Thoracic aorta (tissue), 2 donors: ENCODE results near the gene THAP6. TPM values are rescaled to one million over a fixed set of nuclear protein-coding genes. Genes with fewer than 3 reads are reported as not detected.

Experiments
- ATAC-seq: fragments of 150-250 bp; one replicate; pipeline ENCODE4 v1.8.0; 2017; ENCODE audit warnings: low read depth; ENCODE audit not compliant: insufficient number of reproducible peaks, low FRiP score
- DNase-seq: peaks from one replicate; pipeline ENCODE4 v3.0.0-alpha.2; 2020; ENCODE audit warnings: low spot score
- H3K27ac ChIP-seq, 2 donors: fragments of 200-600 bp; sonication (generic); 1 replicate in 1 of 2; 2 replicates in 1 of 2; pipeline ENCODE4 v1.5.1; 2016; ENCODE audit warnings: mild to moderate bottlenecking in 2 of 2, moderate library complexity in 2 of 2
- H3K27me3 ChIP-seq: fragments of 200-600 bp; sonication (generic); replicated peaks from 2 replicates; pipeline ENCODE4 v1.6.0; 2016; ENCODE audit warnings: mild to moderate bottlenecking; ENCODE audit not compliant: insufficient read depth
- H3K36me3 ChIP-seq: fragments of 200-600 bp; sonication (generic); one replicate; pipeline ENCODE4 v1.5.1; 2016
- H3K4me1 ChIP-seq, 2 donors: fragments of 200-600 bp; sonication (generic); 1 replicate in 1 of 2; 2 replicates in 1 of 2; pipeline versions ENCODE4 v1.5.1 to v1.6.0; 2016; ENCODE audit warnings: low read depth in 2 of 2, mild to moderate bottlenecking in 1 of 2; ENCODE audit not compliant: control insufficient read depth in 1 of 2
- H3K4me3 ChIP-seq: fragments of 200-600 bp; sonication (generic); 2 replicates; pipeline ENCODE4 v1.5.1; 2016; ENCODE audit warnings: mild to moderate bottlenecking
- H3K9me3 ChIP-seq: fragments of 200-600 bp; sonication (generic); 2 replicates; pipeline ENCODE4 v1.5.1; 2016
- CTCF ChIP-seq: fragments of 200-600 bp; sonication (generic); IDR thresholded peaks from one replicate; pipeline ENCODE4 v1.5.1; 2019; ENCODE audit warnings: antibody characterized with exemption
- total RNA-seq, 2 donors: library from RNA; depleted of rRNA; stranded (reverse); fragments of >200 nt; gene quantifications; one replicate each; pipeline versions ENCODE4 v1.1.0 to v1.2.3, GENCODE V29; 2016

The THAP6 gene
- total RNA-seq, 2 donors from 2014 or later: 13.4 to 37.0 TPM

- Histone ChIP-seq H3K27me3 (no peaks in the 10 kb centered on the region), H3K9me3 (no peaks in the 10 kb centered on the region), H3K4me3 (no peak overlapping the region), H3K27ac (no peak overlapping the region), H3K4me1 (no peaks in the 10 kb centered on the region), H3K36me3 (no peaks in the 10 kb centered on the region)
- ATAC-seq: no peak
- DNase-seq: no peak
- no peak for TF ChIP-seq CTCF
Observed at GRCh38 chr4:75565481-75565880, 51.2 kb downstream of the THAP6 start.

GRCh38 chr4:75566911-75567310 is 52.6 kb downstream of the THAP6 start:
- Histone ChIP-seq H3K4me3 (no peak overlapping the region), H3K36me3 (no peaks in the 10 kb centered on the region), H3K4me1 (no peaks in the 10 kb centered on the region), H3K27me3 (no peaks in the 10 kb centered on the region), H3K9me3 (no peaks in the 10 kb centered on the region), H3K27ac (no peak overlapping the region)
- no peak for ATAC-seq
- no peak for TF ChIP-seq CTCF
- no peak for DNase-seq

GRCh38 chr4:75567725-75568124 is 53.5 kb downstream of the THAP6 start:
- Histone ChIP-seq H3K4me3 (no peak overlapping the region), H3K36me3 (no peaks in the 10 kb centered on the region), H3K27me3 (no peaks in the 10 kb centered on the region), H3K4me1 (no peaks in the 10 kb centered on the region), H3K9me3 (no peaks in the 10 kb centered on the region), H3K27ac (no peak overlapping the region)
- no peak for DNase-seq
- no peak for TF ChIP-seq CTCF
- no peak for ATAC-seq

Other genes with a start within 250 kb of the THAP6 start
- 10 to 100 TPM; 17.6 to 25.0 TPM for gene RCHY1, start 70 bp upstream of the THAP6 start, total RNA-seq
- gene ODAPH, start 41.6 kb downstream of the THAP6 start, total RNA-seq: not detected
- 1 to 10 TPM; 3.1 to 4.7 TPM for gene CDKL2, start 116.1 kb downstream of the THAP6 start, total RNA-seq
- 100 to 1,000 TPM in 1 of 2 donors, 10 to 100 TPM in 1; 71.9 to 126 TPM for gene G3BP2, start 158.9 kb downstream of the THAP6 start, total RNA-seq
- 10 to 100 TPM; 68.0 to 85.9 TPM for gene USO1, start 210.1 kb downstream of the THAP6 start, total RNA-seq